H1 (cell line): ENCODE measurements around the gene ASB8. TPM values are rescaled to one million over a fixed set of nuclear protein-coding genes. Genes with fewer than 3 reads are reported as not detected.

Source experiments
- CTCF ChIA-PET: fragments of 300-600 bp; sonication (Branson Sonifier 250); formaldehyde crosslinking; loops from one replicate; lab custom pipeline; 2021; ENCODE audit not compliant: partially characterized antibody; lab: Charles Lee
- POLR2A ChIA-PET: fragments of 300-600 bp; sonication (Branson Sonifier 250); formaldehyde crosslinking; loops from one replicate; lab custom pipeline; 2021; ENCODE audit warnings: inconsistent platforms; ENCODE audit not compliant: partially characterized antibody; lab: Charles Lee
- DNase-seq, 2 experiments: peaks; one replicate each; pipeline versions ENCODE4 v3.0.0 to v3.0.0-alpha.2; 2010 to 2022; ENCODE audit warnings: low spot score in 2 of 2, low read depth in 1 of 2, mixed read lengths in 1 of 2
- FAIRE-seq: peaks from 2 replicates; lab custom pipeline; 2011; peaks lifted over from hg19 to GRCh38; lab: Jason Lieb, UNC
- H2AFZ ChIP-seq: 2 replicates; pipeline ENCODE4 v1.8.1; 2012; ENCODE audit warnings: low read length, inconsistent platforms
- H2AK5ac ChIP-seq: 2 replicates; pipeline ENCODE4 v1.6.1; 2013; ENCODE audit warnings: low read depth, low read length
- H2BK120ac ChIP-seq: replicated peaks from 2 replicates; pipeline ENCODE3; 2013; ENCODE audit warnings: low read depth, low read length, inconsistent platforms
- H2BK12ac ChIP-seq: 2 replicates; pipeline ENCODE4 v1.6.1; 2013; ENCODE audit warnings: low read depth, low read length
- H2BK15ac ChIP-seq: 2 replicates; pipeline ENCODE4 v1.6.1; 2013; ENCODE audit warnings: low read length
- H2BK20ac ChIP-seq: 2 replicates; pipeline ENCODE4 v1.6.1; 2013; ENCODE audit warnings: low read length
- H2BK5ac ChIP-seq: 2 replicates; pipeline ENCODE4 v1.6.1; 2013; ENCODE audit warnings: low read depth, low read length
- H3K14ac ChIP-seq: 2 replicates; pipeline ENCODE4 v1.6.1; 2013; ENCODE audit warnings: inconsistent platforms; ENCODE audit not compliant: insufficient read length
- H3K18ac ChIP-seq: 2 replicates; pipeline ENCODE4 v1.6.1; 2013; ENCODE audit warnings: low read length; ENCODE audit errors: extremely low read depth
- H3K23ac ChIP-seq: 2 replicates; pipeline ENCODE4 v1.6.1; 2013; ENCODE audit warnings: inconsistent platforms; ENCODE audit not compliant: insufficient read length
- H3K23me2 ChIP-seq: 2 replicates; pipeline ENCODE4 v1.6.1; 2013; ENCODE audit warnings: low read depth, low read length
- H3K27ac ChIP-seq: 2 replicates; pipeline ENCODE4 v1.6.1; 2011; ENCODE audit warnings: low read depth, low read length, inconsistent platforms
- H3K27me3 ChIP-seq, 4 experiments: replicated peaks in 1 of 4; 1 replicate in 1 of 4; 2 replicates in 3 of 4; pipeline versions ENCODE4 v1.6.1 to v1.8.1; 2011 to 2013; ENCODE audit warnings: low read length in 3 of 4, mild to moderate bottlenecking in 3 of 4, inconsistent platforms in 2 of 4, mixed read lengths in 2 of 4, moderate library complexity in 1 of 4; ENCODE audit not compliant: control insufficient read depth in 3 of 4, insufficient read depth in 3 of 4; ENCODE audit errors: extremely low read depth in 1 of 4
- H3K36me3 ChIP-seq, 4 experiments: 2 replicates each; pipeline versions ENCODE4 v1.6.1 to v1.8.1; 2011 to 2013; ENCODE audit warnings: mild to moderate bottlenecking in 4 of 4, low read length in 3 of 4, moderate library complexity in 2 of 4, control low read depth in 1 of 4, inconsistent platforms in 1 of 4; ENCODE audit not compliant: insufficient read depth in 4 of 4, control insufficient read depth in 2 of 4
- H3K4ac ChIP-seq: replicated peaks from 2 replicates; pipeline ENCODE3; 2013; ENCODE audit warnings: low read length, low read depth, mixed read lengths, inconsistent platforms; ENCODE audit not compliant: insufficient read length
- H3K4me1 ChIP-seq, 4 experiments: replicated peaks in 1 of 4; 1 replicate in 1 of 4; 2 replicates in 3 of 4; pipeline versions ENCODE4 v1.6.1 to v1.8.1; 2011 to 2013; ENCODE audit warnings: low read length in 3 of 4, inconsistent platforms in 2 of 4, mixed read lengths in 1 of 4; ENCODE audit not compliant: insufficient read depth in 4 of 4, control insufficient read depth in 3 of 4
- H3K4me2 ChIP-seq, 2 experiments: 2 replicates each; pipeline versions ENCODE4 v1.6.1 to v1.8.1; 2011 to 2013; ENCODE audit warnings: low read depth in 2 of 2, low read length in 2 of 2, control low read depth in 1 of 2, inconsistent platforms in 1 of 2, mild to moderate bottlenecking in 1 of 2; ENCODE audit not compliant: insufficient read depth in 1 of 2
- H3K4me3 ChIP-seq, 4 experiments: fragments of 200-600, 300-600 bp in 1 of 4; sonication (generic), shearing (Covaris generic), sonication (Bioruptor Twin) in 1 of 4; 2 replicates each; pipeline versions ENCODE4 v1.5.1 to v1.8.1; 2011 to 2016; ENCODE audit warnings: low read length in 4 of 4, low read depth in 3 of 4, control low read depth in 2 of 4, inconsistent platforms in 2 of 4, mild to moderate bottlenecking in 2 of 4, mixed read lengths in 1 of 4, moderate library complexity in 1 of 4; ENCODE audit not compliant: insufficient read depth in 2 of 4; ENCODE audit errors: extremely low read depth in 1 of 4
- H3K56ac ChIP-seq: replicated peaks from 2 replicates; pipeline ENCODE3; 2013; ENCODE audit warnings: low read depth, mild to moderate bottlenecking, mixed read lengths, low read length, inconsistent platforms; ENCODE audit not compliant: insufficient read length
- H3K79me1 ChIP-seq: 2 replicates; pipeline ENCODE4 v1.6.1; 2013; ENCODE audit warnings: low read depth, low read length, control low read depth
- H3K79me2 ChIP-seq, 2 experiments: 2 replicates each; pipeline versions ENCODE4 v1.6.1 to v1.8.1; 2012 to 2013; ENCODE audit warnings: low read length in 2 of 2, mild to moderate bottlenecking in 2 of 2, inconsistent platforms in 1 of 2; ENCODE audit not compliant: insufficient read depth in 2 of 2, control insufficient read depth in 1 of 2
- H3K9ac ChIP-seq, 4 experiments: replicated peaks in 1 of 4; 1 replicate in 1 of 4; 2 replicates in 3 of 4; pipeline versions ENCODE4 v1.6.1 to v1.8.1; 2011 to 2013; ENCODE audit warnings: low read depth in 3 of 4, low read length in 3 of 4, control low read depth in 2 of 4, mild to moderate bottlenecking in 2 of 4, moderate library complexity in 2 of 4, inconsistent platforms in 1 of 4; ENCODE audit errors: extremely low read depth in 1 of 4
- H3K9me3 ChIP-seq, 2 experiments: 2 replicates each; pipeline versions ENCODE4 v1.6.1 to v1.8.1; 2012 to 2013; ENCODE audit warnings: mild to moderate bottlenecking in 2 of 2, moderate library complexity in 2 of 2, control low read depth in 1 of 2, inconsistent platforms in 1 of 2, low read depth in 1 of 2, low read length in 1 of 2, mixed read lengths in 1 of 2; ENCODE audit not compliant: insufficient read depth in 2 of 2
- H4K20me1 ChIP-seq, 2 experiments: replicated peaks in 1 of 2; 2 replicates each; pipeline versions ENCODE3 to v1.8.1; 2011 to 2013; ENCODE audit warnings: inconsistent platforms in 2 of 2, low read length in 2 of 2, mild to moderate bottlenecking in 1 of 2; ENCODE audit not compliant: insufficient read depth in 2 of 2, control insufficient read depth in 1 of 2
- H4K5ac ChIP-seq: 2 replicates; pipeline ENCODE4 v1.6.1; 2013; ENCODE audit warnings: low read length, low read depth, mixed read lengths, inconsistent platforms; ENCODE audit not compliant: insufficient read length
- H4K8ac ChIP-seq: 2 replicates; pipeline ENCODE4 v1.8.0; 2013; ENCODE audit warnings: mild to moderate bottlenecking, moderate library complexity, low read length, inconsistent platforms; ENCODE audit not compliant: insufficient read depth; ENCODE audit errors: extremely low read depth
- H4K91ac ChIP-seq: replicated peaks from 2 replicates; pipeline ENCODE3; 2013; ENCODE audit warnings: low read length, mixed read lengths, inconsistent platforms; ENCODE audit not compliant: insufficient read length
- MAFK ChIP-seq: IDR thresholded peaks from 2 replicates; pipeline ENCODE4 v1.6.1; 2012; ENCODE audit warnings: low read depth, mild to moderate bottlenecking, improper control_type of control experiment, low read length
- PHF8 ChIP-seq: fragments of 200-600 bp; sonication (generic); conservative IDR thresholded peaks from 2 replicates; pipeline ENCODE4 v1.7.1; 2012; ENCODE audit warnings: low read depth, mild to moderate bottlenecking, inconsistent platforms, low read length, moderate library complexity
- SUZ12 ChIP-seq: fragments of 200-600 bp; sonication (generic); IDR thresholded peaks from 2 replicates; pipeline ENCODE4 v1.6.1; 2012; ENCODE audit warnings: mild to moderate bottlenecking, inconsistent platforms, low read length, moderate library complexity, mixed read lengths
- WGBS, 2 experiments: shearing (Covaris generic) in 1 of 2; methylation state at CpG; one replicate each; pipeline versions ENCODE4 v1.1.6 to v1.1.7; 2013 to 2015; ENCODE audit warnings: low lambda C conversion rate in 2 of 2, mixed read lengths in 2 of 2, inconsistent platforms in 1 of 2, low coverage in 1 of 2, missing lambda C conversion rate in 1 of 2; ENCODE audit not compliant: insufficient replicate concordance in 2 of 2, insufficient coverage in 1 of 2, insufficient read length in 1 of 2; ENCODE audit errors: extremely low coverage in 1 of 2, missing lambda C conversion rate in 1 of 2; 5-methylcytosine and 5-hydroxymethylcytosine counted together
- polyA plus RNA-seq, 7 experiments: library from polyadenylated mRNA; depleted of rRNA in 3 of 7; stranded (reverse) in 5 of 7; unstranded in 2 of 7; fragments of >200 nt in 5 of 7; fragments of 200-250 nt in 2 of 7; gene quantifications; 1 replicate in 5 of 7; 2 replicates in 1 of 7; 4 replicates in 1 of 7; pipeline versions ENCODE4 v1.2.1 to v1.2.3, GENCODE V29; 2011 to 2013; ENCODE audit warnings: missing spikeins in 2 of 7, mixed read lengths in 2 of 7
- total RNA-seq: library from RNA; stranded (reverse); fragmentation: NEBNext Ultra II Directional; extraction: Animal tissue kit (Norgen Biotek cat#: 25700); gene quantifications from 2 replicates; pipeline ENCODE4 v1.2.1, GENCODE V29; 2021

Gene ASB8
- total and polyA plus RNA-seq, 2 of the 8 experiments (the other 6 are each of a cell fraction or from before 2014, with no cell fraction given) = 3.8 to 8.3 TPM

DNA sequence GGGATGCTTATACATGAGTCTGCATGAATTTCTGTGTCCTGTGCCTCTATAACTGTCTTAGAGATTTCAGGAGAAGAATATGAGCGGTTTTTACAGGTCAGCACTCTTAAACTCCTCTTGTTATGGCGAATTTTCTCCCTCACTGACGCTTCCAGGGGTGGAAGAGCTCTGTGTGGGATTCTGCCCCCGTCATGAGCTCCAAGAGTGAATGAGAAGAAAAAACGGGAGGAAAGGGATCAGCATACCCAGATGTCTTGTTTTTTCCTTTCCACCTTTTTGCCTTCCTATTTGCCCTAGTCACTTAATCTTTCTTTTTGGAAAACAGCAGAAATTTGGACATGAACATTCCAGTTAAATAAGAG, 37.5 kb downstream of the ASB8 start:
- Histone ChIP-seq H2BK15ac (no peak overlapping the region), H3K14ac (no peak overlapping the region), H2BK5ac (peak overlapping the region; percentile 96; the same call in 1 of the 2 replicates), H3K23ac (no peak overlapping the region), H3K4me3 (peak overlapping the region; percentile 66 to 95 (median 93)), H4K91ac (no peak overlapping the region), H3K23me2 (peaks cover 2% of the 10 kb centered on the region; the same call in 1 of the 2 replicates), H3K27ac (peak overlapping the region; percentile 24; the same call in 1 of the 2 replicates), H4K8ac (no peak overlapping the region), H2BK20ac (no peak overlapping the region), H3K79me1 (peaks cover 3% of the 10 kb centered on the region; the same call in 1 of the 2 replicates), H3K79me2 (peaks cover 4 to 26% of the 10 kb centered on the region in 2 experiments; a peak in 3 of 4 replicates), H4K20me1 (peaks cover 0 to 2% of the 10 kb centered on the region in 2 experiments), H3K4me2 (peak overlapping the region; percentile 61 to 89), H3K56ac (no peak overlapping the region), H3K9ac (peak overlapping the region; percentile 60 to 78 (median 74); a peak in 6 of 7 replicates), H3K4me1 (peaks cover 0 to 7% (median 2%) of the 10 kb centered on the region in 4 experiments; a peak in 2 of 7 replicates), H2BK12ac (no peak overlapping the region), H3K18ac (no peak overlapping the region), H2AK5ac (no peak overlapping the region), H3K9me3 (no peaks in the 10 kb centered on the region), H3K27me3 (no peaks in the 10 kb centered on the region), H3K36me3 (peaks cover 4 to 22% (median 15%) of the 10 kb centered on the region in 4 experiments; a peak in 6 of 8 replicates), H4K5ac (no peak overlapping the region), H3K4ac (no peak overlapping the region), H2AFZ (no peak overlapping the region), H2BK120ac (no peak overlapping the region)
- FAIRE-seq (no peak), DNase-seq (no peak)
- 8% methylated on average over 5 of the region's 5 CpGs; no CpG with 5 or more reads in 1 of the 2 experiments for WGBS, 2 experiments
- CTCF ChIA-PET = interaction anchor here (0.9 to 2.2 kb wide), 8 partner anchors 13 to 63 kb away, joined by 3 to 6 read pairs (median 4); partner anchors contain the start of genes CCDC184 and SENP1
- POLR2A ChIA-PET = interaction anchor here (1.1 to 3.8 kb wide), 11 partner anchors 11 to 559 kb away, joined by 3 to 56 read pairs (median 4); partner anchors contain the start of genes ASB8, SENP1, TMEM106C and VDR
- TF ChIP-seq PHF8 (no peak), MAFK (no peak), SUZ12 (no peak)
